K562 (cell line): ENCODE data around the gene E2F3. TPM values are rescaled to one million over a fixed set of nuclear protein-coding genes. Genes with fewer than 3 reads are reported as not detected.
A peak's percentile ranks its signal among the peaks of the same experiment; 100 is the strongest.

Source experiments
- ATAC-seq: fragments of 200-7000 bp; cut with Tn5 transposase; 3 replicates; pipeline ENCODE4 v1.9.1; 2020; ENCODE audit warnings: moderate library complexity
- BruUV-seq: library from RNA; stranded (reverse); fragments of 400-500 nt; replicated peaks from 2 replicates; lab custom pipeline; 2021; lab: Mats Ljungman, UMichigan
- CTCF ChIA-PET: fragments of 300-600 bp; formaldehyde crosslinking; extraction: SDS; loops from one replicate; lab custom pipeline; 2021; ENCODE audit warnings: low intra/inter-chr PET ratio; lab: Yijun Ruan, JAX
- POLR2A ChIA-PET: fragments of 300-600, 350-650 bp; sonication (Branson Sonifier 250); formaldehyde crosslinking; extraction: SDS; loops from one replicate; lab custom pipeline; 2021; ENCODE audit warnings: antibody characterized with exemption, inconsistent platforms; lab: Yijun Ruan, JAX
- DNase-seq, 4 experiments: peaks; one replicate each; pipeline versions ENCODE4 v3.0.0 to v3.0.0-alpha.2; 2011 to 2018; ENCODE audit warnings: low spot score in 3 of 4, mixed read lengths in 3 of 4; ENCODE audit errors: extremely low read depth in 1 of 4
- FAIRE-seq: peaks from 2 replicates; lab custom pipeline; 2011; peaks lifted over from hg19 to GRCh38; lab: Jason Lieb, UNC
- H2AFZ ChIP-seq: 2 replicates; pipeline ENCODE4 v1.6.0; 2011; ENCODE audit warnings: low read depth, low read length, control low read depth, inconsistent platforms
- H3K27ac ChIP-seq: fragments of 200-600 bp; 3 replicates; pipeline ENCODE4 v1.8.0; 2011; ENCODE audit warnings: low read depth, mild to moderate bottlenecking, control low read depth, inconsistent platforms, low read length, moderate library complexity, mixed read lengths; ENCODE audit errors: extremely low read depth
- H3K27me3 ChIP-seq, 2 experiments: fragments of 300-600 bp in 1 of 2; 2 replicates in 1 of 2; 3 replicates in 1 of 2; pipeline versions ENCODE4 v1.6.0 to v1.8.0; 2011; ENCODE audit warnings: inconsistent platforms in 2 of 2, low read length in 2 of 2, mild to moderate bottlenecking in 1 of 2, mixed read lengths in 1 of 2, moderate library complexity in 1 of 2; ENCODE audit not compliant: control insufficient read depth in 2 of 2, insufficient read depth in 2 of 2
- H3K36me3 ChIP-seq: fragments of 300-600 bp; 3 replicates; pipeline ENCODE4 v1.8.0; 2011; ENCODE audit warnings: mild to moderate bottlenecking, low read length, inconsistent platforms; ENCODE audit not compliant: control insufficient read depth, insufficient read depth
- H3K4me1 ChIP-seq, 2 experiments: fragments of 200-600 bp in 1 of 2; replicated peaks in 1 of 2; 2 replicates in 1 of 2; 3 replicates in 1 of 2; pipeline versions ENCODE4 v1.5.1 to v1.8.0; 2011; ENCODE audit warnings: inconsistent platforms in 2 of 2, low read length in 2 of 2, mild to moderate bottlenecking in 1 of 2, mixed read lengths in 1 of 2, moderate library complexity in 1 of 2; ENCODE audit not compliant: control insufficient read depth in 2 of 2, insufficient read depth in 2 of 2
- H3K4me2 ChIP-seq: 2 replicates; pipeline ENCODE4 v1.6.1; 2011; ENCODE audit warnings: low read length, control low read depth, inconsistent platforms, mixed read lengths; ENCODE audit not compliant: insufficient read depth
- H3K4me3 ChIP-seq: fragments of 200-600 bp; sonication (generic), shearing (Covaris generic); 2 replicates; pipeline ENCODE4 v1.5.1; 2016; ENCODE audit warnings: control low read depth, inconsistent platforms
- H3K79me2 ChIP-seq: fragments of 200-600 bp; 3 replicates; pipeline ENCODE4 v1.8.0; 2011; ENCODE audit warnings: low read length, inconsistent platforms; ENCODE audit not compliant: control insufficient read depth, insufficient read depth
- H3K9ac ChIP-seq, 2 experiments: 2 replicates each; pipeline versions ENCODE4 v1.6.0 to v1.6.1; 2011; ENCODE audit warnings: low read depth in 2 of 2, low read length in 2 of 2, control low read depth in 1 of 2, inconsistent platforms in 1 of 2, mild to moderate bottlenecking in 1 of 2, mixed read lengths in 1 of 2; ENCODE audit not compliant: insufficient read depth in 1 of 2
- H3K9me1 ChIP-seq: one replicate; pipeline ENCODE4 v1.6.0; 2011; ENCODE audit warnings: inconsistent platforms, mild to moderate bottlenecking, low read length, moderate library complexity; ENCODE audit not compliant: control insufficient read depth, insufficient read depth
- H3K9me3 ChIP-seq: replicated peaks from 2 replicates; pipeline ENCODE4 v1.5.1; 2011; ENCODE audit warnings: low read depth, low read length, inconsistent platforms; ENCODE audit not compliant: control insufficient read depth, insufficient read depth
- H4K20me1 ChIP-seq: replicated peaks from 2 replicates; pipeline ENCODE4 v1.6.1; 2011; ENCODE audit warnings: low read length, inconsistent platforms, mixed read lengths; ENCODE audit not compliant: control insufficient read depth, insufficient read depth
- TRIM24 ChIP-seq, 2 experiments: fragments of 450-650 bp; IDR thresholded peaks; 2 replicates each; pipeline ENCODE4 v1.6.1; 2016
- ZNF431 ChIP-seq: sonication (generic); formaldehyde crosslinking; IDR thresholded peaks from 2 replicates; pipeline ENCODE4 v1.8.0; 2022; ENCODE audit warnings: mild to moderate bottlenecking, missing genetic modification reagents
- WGBS: fragments of 100-300 bp; shearing (Covaris generic); methylation state at CpG from one replicate; pipeline ENCODE4 v1.1.6; 2016; ENCODE audit warnings: low coverage, mixed read lengths; ENCODE audit not compliant: insufficient coverage; ENCODE audit errors: missing lambda C conversion rate; 5-methylcytosine and 5-hydroxymethylcytosine counted together
- in situ Hi-C: fragments of 300-500 bp; cut with MboI; formaldehyde crosslinking; loops from 4 replicates; pipeline ENCODE4 v1.15.0; 2018; ENCODE audit warnings: inconsistent platforms, mixed read lengths
- intact Hi-C: fragments of 100-400 bp; cut with micrococcal nuclease; formaldehyde crosslinking; loops from 2 replicates; pipeline ENCODE4 v1.14.2; 2022
- polyA plus RNA-seq, 8 experiments: library from polyadenylated mRNA; depleted of rRNA in 4 of 8; stranded (reverse) in 5 of 8; unstranded in 3 of 8; fragments of >200 nt; fragmentation: Nextera tagmentation in 2 of 8; fragmentation: Illumina TruSeq in 1 of 8; extraction: Ambion mirVana in 2 of 8; extraction: Trizol in 1 of 8; gene quantifications; 2 replicates each; pipeline versions ENCODE4 v1.2.1 to v1.2.3, GENCODE V29; 2011 to 2014; ENCODE audit warnings: inconsistent platforms in 1 of 8, missing spikeins in 1 of 8
- total RNA-seq, 7 experiments: library from RNA; depleted of rRNA in 6 of 7; stranded (reverse); fragments of >200 nt in 6 of 7; fragmentation: Illumina TruSeq in 2 of 7; extraction: Trizol in 2 of 7; gene quantifications; 2 replicates each; pipeline versions ENCODE4 v1.2.1 to v1.2.3, GENCODE V29; 2011 to 2021; ENCODE audit warnings: low replicate concordance in 1 of 7
- TF ChIP-seq, protein P1 (sequence below): fragments of 450-650 bp; IDR thresholded peaks from 2 replicates; pipeline ENCODE4 v1.6.1; 2018; ENCODE audit not compliant: partially characterized antibody

E2F3 gene
- total and polyA plus RNA-seq, 9 of the 15 experiments (the other 6 are each of a cell fraction or from before 2014, with no cell fraction given) = 11.1 to 44.7 (median 27.2) TPM

- H4K20me1 ChIP-seq = peaks cover 52% of the 10 kb centered on the region
- peaks cover 100% of the 10 kb centered on the region for H3K79me2 ChIP-seq
- DNase-seq (no peak), ATAC-seq (no peak), FAIRE-seq (no peak)
- POLR2A ChIA-PET = interaction anchor here (1.3 to 3.7 kb wide), 3 partner anchors 8 to 10 kb away, joined by 6 to 43 read pairs (median 21); no protein-coding TSS in a partner anchor
- no peaks in the 10 kb centered on the region for H3K27me3 ChIP-seq
- TF ChIP-seq TRIM24 (IDR thresholded peaks at IDR 0.05) = no peak
- in situ Hi-C loops = no loop called here
- H3K4me3 ChIP-seq = no peak overlapping the region
- no peak overlapping the region for H3K27ac ChIP-seq
- 92% methylated on average over 5 of the region's 5 CpGs for WGBS
- no TSS peak for BruUV-seq
- no peak overlapping the region for H3K4me2 ChIP-seq
- no peaks in the 10 kb centered on the region for H3K9me3 ChIP-seq
- peaks cover 83% of the 10 kb centered on the region for H3K36me3 ChIP-seq
- H3K9ac ChIP-seq = no peak overlapping the region; a peak in 1 of 4 replicates
- CTCF ChIA-PET = no interaction called here
- H2AFZ ChIP-seq = no peak overlapping the region
- intact Hi-C loops = no loop called here
- H3K9me1 ChIP-seq = peaks cover 4% of the 10 kb centered on the region
- peaks cover 45 to 97% of the 10 kb centered on the region in 2 experiments for H3K4me1 ChIP-seq
These were observed 11.0 kb downstream of the E2F3 start for GRCh38 chr6:20412682-20413073.

- Histone ChIP-seq H2AFZ (no peak overlapping the region), H3K36me3 (peaks cover 76% of the 10 kb centered on the region), H3K4me3 (no peak overlapping the region), H3K27me3 (no peaks in the 10 kb centered on the region), H3K79me2 (peaks cover 100% of the 10 kb centered on the region), H3K27ac (no peak overlapping the region), H4K20me1 (peaks cover 61% of the 10 kb centered on the region), H3K9me1 (peaks cover 4% of the 10 kb centered on the region), H3K9ac (peak overlapping the region in 1 of 2 experiments; percentile 27; a peak in 1 of 4 replicates), H3K4me1 (peaks cover 45 to 97% of the 10 kb centered on the region in 2 experiments), H3K9me3 (no peaks in the 10 kb centered on the region), H3K4me2 (no peak overlapping the region)
- intact Hi-C loops (no loop called here), in situ Hi-C loops (no loop called here)
- no peak for FAIRE-seq
- TF ChIP-seq, protein P1, sequence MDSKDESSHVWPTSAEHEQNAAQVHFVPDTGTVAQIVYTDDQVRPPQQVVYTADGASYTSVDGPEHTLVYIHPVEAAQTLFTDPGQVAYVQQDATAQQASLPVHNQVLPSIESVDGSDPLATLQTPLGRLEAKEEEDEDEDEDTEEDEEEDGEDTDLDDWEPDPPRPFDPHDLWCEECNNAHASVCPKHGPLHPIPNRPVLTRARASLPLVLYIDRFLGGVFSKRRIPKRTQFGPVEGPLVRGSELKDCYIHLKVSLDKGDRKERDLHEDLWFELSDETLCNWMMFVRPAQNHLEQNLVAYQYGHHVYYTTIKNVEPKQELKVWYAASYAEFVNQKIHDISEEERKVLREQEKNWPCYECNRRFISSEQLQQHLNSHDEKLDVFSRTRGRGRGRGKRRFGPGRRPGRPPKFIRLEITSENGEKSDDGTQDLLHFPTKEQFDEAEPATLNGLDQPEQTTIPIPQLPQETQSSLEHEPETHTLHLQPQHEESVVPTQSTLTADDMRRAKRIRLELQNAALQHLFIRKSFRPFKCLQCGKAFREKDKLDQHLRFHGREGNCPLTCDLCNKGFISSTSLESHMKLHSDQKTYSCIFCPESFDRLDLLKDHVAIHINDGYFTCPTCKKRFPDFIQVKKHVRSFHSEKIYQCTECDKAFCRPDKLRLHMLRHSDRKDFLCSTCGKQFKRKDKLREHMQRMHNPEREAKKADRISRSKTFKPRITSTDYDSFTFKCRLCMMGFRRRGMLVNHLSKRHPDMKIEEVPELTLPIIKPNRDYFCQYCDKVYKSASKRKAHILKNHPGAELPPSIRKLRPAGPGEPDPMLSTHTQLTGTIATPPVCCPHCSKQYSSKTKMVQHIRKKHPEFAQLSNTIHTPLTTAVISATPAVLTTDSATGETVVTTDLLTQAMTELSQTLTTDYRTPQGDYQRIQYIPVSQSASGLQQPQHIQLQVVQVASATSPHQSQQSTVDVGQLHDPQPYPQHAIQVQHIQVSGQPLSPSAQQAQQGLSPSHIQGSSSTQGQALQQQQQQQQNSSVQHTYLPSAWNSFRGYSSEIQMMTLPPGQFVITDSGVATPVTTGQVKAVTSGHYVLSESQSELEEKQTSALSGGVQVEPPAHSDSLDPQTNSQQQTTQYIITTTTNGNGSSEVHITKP = peak; percentile 27
- TF ChIP-seq ZNF431 (CRISPR knock-in tag) = no peak
- 50% methylated on average over 3 of the region's 3 CpGs for WGBS
- no peak for DNase-seq
- CTCF ChIA-PET = no interaction called here
- no peak for ATAC-seq
- BruUV-seq = no TSS peak
- POLR2A ChIA-PET = interaction anchor here (0.7 to 2.7 kb wide), 9 partner anchors 8 to 201 kb away, joined by 3 to 43 read pairs (median 4); partner anchors contain the start of gene CDKAL1
These were observed 12.1 kb downstream of the E2F3 start for GRCh38 chr6:20413826-20414225.
